Measurements from ENCODE around the gene PRR14. TPM values are rescaled to one million over a fixed set of nuclear protein-coding genes. Genes with fewer than 3 reads are reported as not detected.

The PRR14 gene
- 3.0 and 5.0 TPM in 2 replicates for total RNA-seq (2014; rRNA removed; shearing (Covaris generic))
- polyA plus RNA-seq (2015; cell fraction: cytosol; rRNA removed) = 29.4 and 30.0 TPM in 2 replicates
- polyA plus RNA-seq (2015; cell fraction: nucleus; rRNA removed) = 45.8 and 59.4 TPM in 2 replicates

GRCh38 chr16:30650369-30651123, at the start of gene PRR14:
PRR14 (plus strand) TSS chr16:30650960; CDS start chr16:30651646, 686 bp downstream.
- peak; percentile 99 for DNase-seq (ENCODE audit: low read depth, low spot score)
- in situ Hi-C loops (cut with HindIII; ENCODE audit: low pct_unique_long_range_greater_than_20kb, low sequenced_read_pairs) = no loop called here

GRCh38 chr16:30601966-30602365, 48.8 kb upstream of the PRR14 start:
- in situ Hi-C loops (cut with HindIII; ENCODE audit: low pct_unique_long_range_greater_than_20kb, low sequenced_read_pairs) = no loop called here
- no peak for DNase-seq (ENCODE audit: low read depth, low spot score)

- in situ Hi-C loops (cut with HindIII; ENCODE audit: low pct_unique_long_range_greater_than_20kb, low sequenced_read_pairs) = no loop called here
- DNase-seq (ENCODE audit: low read depth, low spot score) = no peak
Observed at GRCh38 chr16:30602616-30603277, 48.0 kb upstream of the PRR14 start.

- in situ Hi-C loops (cut with HindIII; ENCODE audit: low pct_unique_long_range_greater_than_20kb, low sequenced_read_pairs) = no loop called here
- no peak for DNase-seq (ENCODE audit: low read depth, low spot score)
Observed at GRCh38 chr16:30603945-30604315, 46.8 kb upstream of the PRR14 start.

GRCh38 chr16:30604316-30604947, 46.3 kb upstream of the PRR14 start:
- in situ Hi-C loops (cut with HindIII; ENCODE audit: low pct_unique_long_range_greater_than_20kb, low sequenced_read_pairs) = no loop called here
- no peak for DNase-seq (ENCODE audit: low read depth, low spot score)

GRCh38 chr16:30605158-30605557, 45.6 kb upstream of the PRR14 start:
- in situ Hi-C loops (cut with HindIII; ENCODE audit: low pct_unique_long_range_greater_than_20kb, low sequenced_read_pairs) = no loop called here
- no peak for DNase-seq (ENCODE audit: low read depth, low spot score)

- in situ Hi-C loops (cut with HindIII; ENCODE audit: low pct_unique_long_range_greater_than_20kb, low sequenced_read_pairs) = no loop called here
- no peak for DNase-seq (ENCODE audit: low read depth, low spot score)
Observed at GRCh38 chr16:30606004-30606403, 44.8 kb upstream of the PRR14 start.

GRCh38 chr16:30609002-30609925, 41.5 kb upstream of the PRR14 start:
- in situ Hi-C loops (cut with HindIII; ENCODE audit: low pct_unique_long_range_greater_than_20kb, low sequenced_read_pairs) = no loop called here
- peak; percentile 19 for DNase-seq (ENCODE audit: low read depth, low spot score)

GRCh38 chr16:30609926-30610839, 40.6 kb upstream of the PRR14 start, which contains the start of gene ZNF689:
ZNF689 (minus strand) TSS chr16:30610389; CDS start chr16:30610041, 348 bp downstream.
- in situ Hi-C loops (cut with HindIII; ENCODE audit: low pct_unique_long_range_greater_than_20kb, low sequenced_read_pairs) = no loop called here
- DNase-seq (ENCODE audit: low read depth, low spot score) = peak; percentile 97

GRCh38 chr16:30615358-30616091, 35.2 kb upstream of the PRR14 start:
- DNase-seq (ENCODE audit: low read depth, low spot score) = peak; percentile 68
- in situ Hi-C loops (cut with HindIII; ENCODE audit: low pct_unique_long_range_greater_than_20kb, low sequenced_read_pairs) = no loop called here

GRCh38 chr16:30619202-30619601, 31.6 kb upstream of the PRR14 start:
- DNase-seq (ENCODE audit: low read depth, low spot score) = no peak
- in situ Hi-C loops (cut with HindIII; ENCODE audit: low pct_unique_long_range_greater_than_20kb, low sequenced_read_pairs) = no loop called here

GRCh38 chr16:30619638-30620037, 31.1 kb upstream of the PRR14 start:
- DNase-seq (ENCODE audit: low read depth, low spot score) = no peak
- in situ Hi-C loops (cut with HindIII; ENCODE audit: low pct_unique_long_range_greater_than_20kb, low sequenced_read_pairs) = no loop called here

- DNase-seq (ENCODE audit: low read depth, low spot score) = no peak
- in situ Hi-C loops (cut with HindIII; ENCODE audit: low pct_unique_long_range_greater_than_20kb, low sequenced_read_pairs) = no loop called here
Observed at GRCh38 chr16:30620169-30620568, 30.6 kb upstream of the PRR14 start.

GRCh38 chr16:30621765-30622164, 29.0 kb upstream of the PRR14 start:
- in situ Hi-C loops (cut with HindIII; ENCODE audit: low pct_unique_long_range_greater_than_20kb, low sequenced_read_pairs) = no loop called here
- peak; percentile 77 for DNase-seq (ENCODE audit: low read depth, low spot score)

- DNase-seq (ENCODE audit: low read depth, low spot score) = no peak
- in situ Hi-C loops (cut with HindIII; ENCODE audit: low pct_unique_long_range_greater_than_20kb, low sequenced_read_pairs) = no loop called here
Observed at GRCh38 chr16:30622455-30623032, 28.2 kb upstream of the PRR14 start.

Measured in SK-MEL-5 (cell line).